ENCODE data around the gene PITPNB.

DNA sequence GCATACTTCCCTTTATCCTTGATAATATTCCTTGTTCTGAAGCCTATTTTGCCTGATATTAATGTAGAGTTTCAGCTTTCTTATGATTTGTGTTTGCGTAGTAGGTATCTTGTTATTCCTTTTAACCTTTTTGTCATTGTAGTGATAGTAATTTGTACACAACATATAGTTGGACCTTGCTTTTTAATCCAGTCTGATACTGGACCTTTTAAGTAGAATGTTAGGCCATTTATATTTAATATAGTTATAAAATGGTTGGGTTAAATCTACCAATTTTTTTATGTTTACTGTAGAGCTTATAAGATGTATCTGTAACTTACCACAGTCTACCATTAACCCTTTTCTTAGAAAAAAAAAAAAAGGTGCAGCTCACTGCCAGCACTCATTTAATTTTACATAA lies 8.6 kb upstream of the PITPNB start:
- TF ChIP-seq, protein P1, sequence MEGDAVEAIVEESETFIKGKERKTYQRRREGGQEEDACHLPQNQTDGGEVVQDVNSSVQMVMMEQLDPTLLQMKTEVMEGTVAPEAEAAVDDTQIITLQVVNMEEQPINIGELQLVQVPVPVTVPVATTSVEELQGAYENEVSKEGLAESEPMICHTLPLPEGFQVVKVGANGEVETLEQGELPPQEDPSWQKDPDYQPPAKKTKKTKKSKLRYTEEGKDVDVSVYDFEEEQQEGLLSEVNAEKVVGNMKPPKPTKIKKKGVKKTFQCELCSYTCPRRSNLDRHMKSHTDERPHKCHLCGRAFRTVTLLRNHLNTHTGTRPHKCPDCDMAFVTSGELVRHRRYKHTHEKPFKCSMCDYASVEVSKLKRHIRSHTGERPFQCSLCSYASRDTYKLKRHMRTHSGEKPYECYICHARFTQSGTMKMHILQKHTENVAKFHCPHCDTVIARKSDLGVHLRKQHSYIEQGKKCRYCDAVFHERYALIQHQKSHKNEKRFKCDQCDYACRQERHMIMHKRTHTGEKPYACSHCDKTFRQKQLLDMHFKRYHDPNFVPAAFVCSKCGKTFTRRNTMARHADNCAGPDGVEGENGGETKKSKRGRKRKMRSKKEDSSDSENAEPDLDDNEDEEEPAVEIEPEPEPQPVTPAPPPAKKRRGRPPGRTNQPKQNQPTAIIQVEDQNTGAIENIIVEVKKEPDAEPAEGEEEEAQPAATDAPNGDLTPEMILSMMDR (IDR thresholded peaks at IDR 0.05), result no peak
- TF ChIP-seq POLR2A (IDR thresholded peaks at IDR 0.05) (no peak), EP300 (IDR thresholded peaks at IDR 0.05) (no peak), POLR2AphosphoS5 (IDR thresholded peaks at IDR 0.05) (no peak)
